Measurements from ENCODE around the gene ZBTB11. TPM values are rescaled to one million over a fixed set of nuclear protein-coding genes. Genes with fewer than 3 reads are reported as not detected.

The ZBTB11 gene
- total and polyA plus RNA-seq, 8 donors = 2.8 to 31.2 (median 9.2) TPM

DNA sequence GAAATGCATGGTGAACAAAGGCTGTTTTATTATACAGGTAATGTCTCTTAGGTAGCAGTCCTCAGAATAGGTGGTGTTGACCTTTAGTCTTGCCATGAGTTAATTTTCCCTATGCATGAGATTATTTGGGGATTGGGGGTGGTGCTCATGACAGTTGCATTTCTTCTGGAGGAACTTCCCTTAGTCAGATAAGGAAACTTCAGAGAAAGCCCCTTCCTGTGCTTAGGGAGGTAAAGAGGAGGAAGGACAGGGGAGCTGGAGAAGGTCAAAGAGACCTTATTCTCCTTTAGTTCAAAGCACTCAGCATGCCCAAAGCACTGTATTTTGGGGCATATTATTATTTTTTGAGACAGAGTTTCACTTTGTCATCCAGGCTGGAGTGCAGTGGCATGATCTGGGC lies 47.7 kb downstream of the ZBTB11 start:
- no peaks in the 10 kb centered on the region for H3K9me3 ChIP-seq

GRCh38 chr3:101625879-101626278 lies 51.1 kb downstream of the ZBTB11 start:
- H3K36me3 ChIP-seq = no peaks in the 10 kb centered on the region
- 79 to 93% (median 90%) methylated on average over 2 of the region's 2 CpGs for WGBS, 5 donors
- DNase-seq = no peak
- H3K4me1 ChIP-seq = no peaks in the 10 kb centered on the region
- H3K27ac ChIP-seq = no peak overlapping the region
- no peak overlapping the region for H3K4me3 ChIP-seq
- TF ChIP-seq POLR2AphosphoS5 (IDR thresholded peaks at IDR 0.05) (no peak), EP300 (IDR thresholded peaks at IDR 0.05) (no peak), POLR2A (IDR thresholded peaks at IDR 0.05) (no peak), CTCF (IDR thresholded peaks at IDR 0.05) (no peak)
- H3K27me3 ChIP-seq = no peaks in the 10 kb centered on the region
- intact Hi-C loops (cut with DNase I; ENCODE audit: low total_unique reads) = no loop called here
- H3K9me3 ChIP-seq = no peaks in the 10 kb centered on the region

More for the DNA sequence above, 47.7 kb downstream of the ZBTB11 start:
- intact Hi-C loops (cut with DNase I; ENCODE audit: low total_unique reads) = no loop called here
- H3K27ac ChIP-seq = no peak overlapping the region
- TF ChIP-seq EP300 (IDR thresholded peaks at IDR 0.05) = no peak
- TF ChIP-seq POLR2A (IDR thresholded peaks at IDR 0.05) = no peak
- no peak for TF ChIP-seq CTCF (IDR thresholded peaks at IDR 0.05)
- TF ChIP-seq POLR2AphosphoS5 (IDR thresholded peaks at IDR 0.05) = no peak
- DNase-seq = no peak
- H3K36me3 ChIP-seq = no peaks in the 10 kb centered on the region
- H3K4me3 ChIP-seq = no peak overlapping the region
- no peaks in the 10 kb centered on the region for H3K27me3 ChIP-seq
- H3K4me1 ChIP-seq = no peaks in the 10 kb centered on the region

DNA sequence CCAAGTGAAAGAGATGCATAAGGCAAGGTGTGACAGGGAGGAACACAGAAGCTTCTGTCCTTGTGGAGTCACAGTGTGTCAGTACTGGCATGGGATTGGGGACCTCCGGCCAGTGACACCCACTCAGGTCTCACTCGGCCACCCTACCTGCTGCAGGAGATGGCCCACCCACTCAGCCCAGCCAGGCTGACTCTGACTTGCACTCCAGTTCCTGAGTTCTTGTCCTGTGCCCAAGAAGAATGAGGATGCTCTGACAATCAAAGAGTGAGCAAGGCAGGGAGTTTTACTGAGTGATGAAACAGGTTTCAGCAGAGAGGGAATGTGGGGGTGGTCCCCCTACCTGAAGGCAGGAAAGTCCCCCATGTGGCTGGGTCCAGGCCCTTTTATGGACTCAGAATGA lies 52.1 kb downstream of the ZBTB11 start:
- no peak for DNase-seq

DNA sequence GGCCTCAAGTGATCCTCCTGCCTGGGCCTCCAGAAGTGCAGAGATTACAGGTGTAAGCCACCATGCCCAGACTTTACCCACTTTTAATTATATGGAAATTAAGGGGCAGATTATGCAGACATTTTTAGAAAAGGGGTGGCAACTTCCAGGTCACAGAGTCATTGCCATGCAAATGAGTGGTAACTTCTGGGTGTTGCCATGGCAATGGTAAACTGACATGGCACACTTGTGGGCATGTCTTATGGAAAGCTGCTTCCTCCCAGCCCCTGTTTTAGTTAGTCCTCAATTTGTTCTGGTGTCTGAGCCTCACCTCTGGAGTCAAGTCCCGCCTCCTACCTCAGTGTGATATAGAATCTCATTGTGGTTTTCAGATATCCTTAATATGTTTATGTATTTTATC lies 53.3 kb downstream of the ZBTB11 start:
- 75 to 100% (median 92%) methylated on average over 1 of the region's 1 CpG for WGBS, 5 donors

More for the DNA sequence above, 52.1 kb downstream of the ZBTB11 start:
- Histone ChIP-seq H3K4me3 (no peak overlapping the region), H3K27ac (no peak overlapping the region), H3K27me3 (no peaks in the 10 kb centered on the region), H3K9me3 (peaks cover 0 to 1% (median 0%) of the 10 kb centered on the region in 4 donors), H3K4me1 (no peaks in the 10 kb centered on the region), H3K36me3 (no peaks in the 10 kb centered on the region)
- TF ChIP-seq CTCF (IDR thresholded peaks at IDR 0.05) (no peak), EP300 (IDR thresholded peaks at IDR 0.05) (no peak), POLR2AphosphoS5 (IDR thresholded peaks at IDR 0.05) (no peak), POLR2A (IDR thresholded peaks at IDR 0.05) (no peak)
- intact Hi-C loops (cut with DNase I; ENCODE audit: low total_unique reads) = no loop called here
- 84 to 93% (median 91%) methylated on average over 2 of the region's 2 CpGs for WGBS, 5 donors

More for the DNA sequence above, 53.3 kb downstream of the ZBTB11 start:
- Histone ChIP-seq H3K9me3 (peaks cover 0 to 4% (median 0%) of the 10 kb centered on the region in 4 donors), H3K4me1 (no peaks in the 10 kb centered on the region), H3K4me3 (no peak overlapping the region), H3K36me3 (no peaks in the 10 kb centered on the region), H3K27me3 (no peaks in the 10 kb centered on the region), H3K27ac (no peak overlapping the region)
- no peak for DNase-seq
- intact Hi-C loops (cut with DNase I; ENCODE audit: low total_unique reads) = no loop called here
- no peak for TF ChIP-seq EP300 (IDR thresholded peaks at IDR 0.05)
- TF ChIP-seq POLR2AphosphoS5 (IDR thresholded peaks at IDR 0.05) = no peak
- no peak for TF ChIP-seq CTCF (IDR thresholded peaks at IDR 0.05)
- no peak for TF ChIP-seq POLR2A (IDR thresholded peaks at IDR 0.05)

Data from stomach (tissue), 9 donors.